H1 (cell line): ENCODE results near the gene PRKAA2. TPM values are rescaled to one million over a fixed set of nuclear protein-coding genes. Genes with fewer than 3 reads are reported as not detected.
A peak's percentile ranks its signal among the peaks of the same experiment; 100 is the strongest.

ENCODE experiments used
- CTCF ChIA-PET: fragments of 300-600 bp; sonication (Branson Sonifier 250); formaldehyde crosslinking; loops from one replicate; lab custom pipeline; 2021; ENCODE audit not compliant: partially characterized antibody; lab: Charles Lee
- POLR2A ChIA-PET: fragments of 300-600 bp; sonication (Branson Sonifier 250); formaldehyde crosslinking; loops from one replicate; lab custom pipeline; 2021; ENCODE audit warnings: inconsistent platforms; ENCODE audit not compliant: partially characterized antibody; lab: Charles Lee
- DNase-seq, 2 experiments: peaks; one replicate each; pipeline versions ENCODE4 v3.0.0 to v3.0.0-alpha.2; 2010 to 2022; ENCODE audit warnings: low spot score in 2 of 2, low read depth in 1 of 2, mixed read lengths in 1 of 2
- FAIRE-seq: peaks from 2 replicates; lab custom pipeline; 2011; peaks lifted over from hg19 to GRCh38; lab: Jason Lieb, UNC
- H2AFZ ChIP-seq: 2 replicates; pipeline ENCODE4 v1.8.1; 2012; ENCODE audit warnings: low read length, inconsistent platforms
- H2AK5ac ChIP-seq: 2 replicates; pipeline ENCODE4 v1.6.1; 2013; ENCODE audit warnings: low read depth, low read length
- H2BK120ac ChIP-seq: replicated peaks from 2 replicates; pipeline ENCODE3; 2013; ENCODE audit warnings: low read depth, low read length, inconsistent platforms
- H2BK12ac ChIP-seq: 2 replicates; pipeline ENCODE4 v1.6.1; 2013; ENCODE audit warnings: low read depth, low read length
- H2BK15ac ChIP-seq: 2 replicates; pipeline ENCODE4 v1.6.1; 2013; ENCODE audit warnings: low read length
- H2BK20ac ChIP-seq: 2 replicates; pipeline ENCODE4 v1.6.1; 2013; ENCODE audit warnings: low read length
- H2BK5ac ChIP-seq: 2 replicates; pipeline ENCODE4 v1.6.1; 2013; ENCODE audit warnings: low read depth, low read length
- H3K14ac ChIP-seq: 2 replicates; pipeline ENCODE4 v1.6.1; 2013; ENCODE audit warnings: inconsistent platforms; ENCODE audit not compliant: insufficient read length
- H3K18ac ChIP-seq: 2 replicates; pipeline ENCODE4 v1.6.1; 2013; ENCODE audit warnings: low read length; ENCODE audit errors: extremely low read depth
- H3K23ac ChIP-seq: 2 replicates; pipeline ENCODE4 v1.6.1; 2013; ENCODE audit warnings: inconsistent platforms; ENCODE audit not compliant: insufficient read length
- H3K23me2 ChIP-seq: 2 replicates; pipeline ENCODE4 v1.6.1; 2013; ENCODE audit warnings: low read depth, low read length
- H3K27ac ChIP-seq: 2 replicates; pipeline ENCODE4 v1.6.1; 2011; ENCODE audit warnings: low read depth, low read length, inconsistent platforms
- H3K27me3 ChIP-seq, 4 experiments: replicated peaks in 1 of 4; 1 replicate in 1 of 4; 2 replicates in 3 of 4; pipeline versions ENCODE4 v1.6.1 to v1.8.1; 2011 to 2013; ENCODE audit warnings: low read length in 3 of 4, mild to moderate bottlenecking in 3 of 4, inconsistent platforms in 2 of 4, mixed read lengths in 2 of 4, moderate library complexity in 1 of 4; ENCODE audit not compliant: control insufficient read depth in 3 of 4, insufficient read depth in 3 of 4; ENCODE audit errors: extremely low read depth in 1 of 4
- H3K36me3 ChIP-seq, 4 experiments: 2 replicates each; pipeline versions ENCODE4 v1.6.1 to v1.8.1; 2011 to 2013; ENCODE audit warnings: mild to moderate bottlenecking in 4 of 4, low read length in 3 of 4, moderate library complexity in 2 of 4, control low read depth in 1 of 4, inconsistent platforms in 1 of 4; ENCODE audit not compliant: insufficient read depth in 4 of 4, control insufficient read depth in 2 of 4
- H3K4ac ChIP-seq: replicated peaks from 2 replicates; pipeline ENCODE3; 2013; ENCODE audit warnings: low read length, low read depth, mixed read lengths, inconsistent platforms; ENCODE audit not compliant: insufficient read length
- H3K4me1 ChIP-seq, 4 experiments: replicated peaks in 1 of 4; 1 replicate in 1 of 4; 2 replicates in 3 of 4; pipeline versions ENCODE4 v1.6.1 to v1.8.1; 2011 to 2013; ENCODE audit warnings: low read length in 3 of 4, inconsistent platforms in 2 of 4, mixed read lengths in 1 of 4; ENCODE audit not compliant: insufficient read depth in 4 of 4, control insufficient read depth in 3 of 4
- H3K4me2 ChIP-seq, 2 experiments: 2 replicates each; pipeline versions ENCODE4 v1.6.1 to v1.8.1; 2011 to 2013; ENCODE audit warnings: low read depth in 2 of 2, low read length in 2 of 2, control low read depth in 1 of 2, inconsistent platforms in 1 of 2, mild to moderate bottlenecking in 1 of 2; ENCODE audit not compliant: insufficient read depth in 1 of 2
- H3K4me3 ChIP-seq, 4 experiments: fragments of 200-600, 300-600 bp in 1 of 4; sonication (generic), shearing (Covaris generic), sonication (Bioruptor Twin) in 1 of 4; 2 replicates each; pipeline versions ENCODE4 v1.5.1 to v1.8.1; 2011 to 2016; ENCODE audit warnings: low read length in 4 of 4, low read depth in 3 of 4, control low read depth in 2 of 4, inconsistent platforms in 2 of 4, mild to moderate bottlenecking in 2 of 4, mixed read lengths in 1 of 4, moderate library complexity in 1 of 4; ENCODE audit not compliant: insufficient read depth in 2 of 4; ENCODE audit errors: extremely low read depth in 1 of 4
- H3K56ac ChIP-seq: replicated peaks from 2 replicates; pipeline ENCODE3; 2013; ENCODE audit warnings: low read depth, mild to moderate bottlenecking, mixed read lengths, low read length, inconsistent platforms; ENCODE audit not compliant: insufficient read length
- H3K79me1 ChIP-seq: 2 replicates; pipeline ENCODE4 v1.6.1; 2013; ENCODE audit warnings: low read depth, low read length, control low read depth
- H3K79me2 ChIP-seq, 2 experiments: 2 replicates each; pipeline versions ENCODE4 v1.6.1 to v1.8.1; 2012 to 2013; ENCODE audit warnings: low read length in 2 of 2, mild to moderate bottlenecking in 2 of 2, inconsistent platforms in 1 of 2; ENCODE audit not compliant: insufficient read depth in 2 of 2, control insufficient read depth in 1 of 2
- H3K9ac ChIP-seq, 4 experiments: replicated peaks in 1 of 4; 1 replicate in 1 of 4; 2 replicates in 3 of 4; pipeline versions ENCODE4 v1.6.1 to v1.8.1; 2011 to 2013; ENCODE audit warnings: low read depth in 3 of 4, low read length in 3 of 4, control low read depth in 2 of 4, mild to moderate bottlenecking in 2 of 4, moderate library complexity in 2 of 4, inconsistent platforms in 1 of 4; ENCODE audit errors: extremely low read depth in 1 of 4
- H3K9me3 ChIP-seq, 2 experiments: 2 replicates each; pipeline versions ENCODE4 v1.6.1 to v1.8.1; 2012 to 2013; ENCODE audit warnings: mild to moderate bottlenecking in 2 of 2, moderate library complexity in 2 of 2, control low read depth in 1 of 2, inconsistent platforms in 1 of 2, low read depth in 1 of 2, low read length in 1 of 2, mixed read lengths in 1 of 2; ENCODE audit not compliant: insufficient read depth in 2 of 2
- H4K20me1 ChIP-seq, 2 experiments: replicated peaks in 1 of 2; 2 replicates each; pipeline versions ENCODE3 to v1.8.1; 2011 to 2013; ENCODE audit warnings: inconsistent platforms in 2 of 2, low read length in 2 of 2, mild to moderate bottlenecking in 1 of 2; ENCODE audit not compliant: insufficient read depth in 2 of 2, control insufficient read depth in 1 of 2
- H4K5ac ChIP-seq: 2 replicates; pipeline ENCODE4 v1.6.1; 2013; ENCODE audit warnings: low read length, low read depth, mixed read lengths, inconsistent platforms; ENCODE audit not compliant: insufficient read length
- H4K8ac ChIP-seq: 2 replicates; pipeline ENCODE4 v1.8.0; 2013; ENCODE audit warnings: mild to moderate bottlenecking, moderate library complexity, low read length, inconsistent platforms; ENCODE audit not compliant: insufficient read depth; ENCODE audit errors: extremely low read depth
- H4K91ac ChIP-seq: replicated peaks from 2 replicates; pipeline ENCODE3; 2013; ENCODE audit warnings: low read length, mixed read lengths, inconsistent platforms; ENCODE audit not compliant: insufficient read length
- BCL11A ChIP-seq, 2 experiments: IDR thresholded peaks; one replicate each; pipeline ENCODE4 v1.6.1; 2011; ENCODE audit warnings: low read depth in 2 of 2, low read length in 2 of 2, mild to moderate bottlenecking in 2 of 2
- CHD1 ChIP-seq: IDR thresholded peaks from 2 replicates; pipeline ENCODE4 v1.6.1; 2012; ENCODE audit warnings: low read depth, low read length, improper control_type of control experiment
- HDAC6 ChIP-seq: IDR thresholded peaks from one replicate; pipeline ENCODE4 v1.7.1; 2012; ENCODE audit warnings: low read depth, mild to moderate bottlenecking, inconsistent platforms, low read length, moderate library complexity
- POLR2AphosphoS5 ChIP-seq: IDR thresholded peaks from 2 replicates; pipeline ENCODE4 v1.6.1; 2011; ENCODE audit warnings: low read depth, low read length
- POU5F1 ChIP-seq: IDR thresholded peaks from 2 replicates; pipeline ENCODE4 v1.6.1; 2011; ENCODE audit warnings: low read depth, mild to moderate bottlenecking, low read length, moderate library complexity
- RFX5 ChIP-seq: IDR thresholded peaks from 2 replicates; pipeline ENCODE4 v1.6.1; 2011; ENCODE audit warnings: low read depth, low read length, improper control_type of control experiment, borderline replicate concordance
- RXRA ChIP-seq: IDR thresholded peaks from 2 replicates; pipeline ENCODE4 v1.6.1; 2011; ENCODE audit warnings: low read depth, mild to moderate bottlenecking, low read length, moderate library complexity; ENCODE audit not compliant: insufficient read depth
- SIX5 ChIP-seq: IDR thresholded peaks from 2 replicates; pipeline ENCODE4 v1.6.1; 2011; ENCODE audit warnings: mild to moderate bottlenecking, low read depth, low read length
- SP1 ChIP-seq: IDR thresholded peaks from 2 replicates; pipeline ENCODE4 v1.6.1; 2011; ENCODE audit warnings: low read depth, low read length
- SP4 ChIP-seq: IDR thresholded peaks from 2 replicates; pipeline ENCODE4 v1.6.1; 2012; ENCODE audit warnings: low read length, inconsistent platforms
- TBP ChIP-seq: IDR thresholded peaks from 2 replicates; pipeline ENCODE4 v1.6.1; 2011; ENCODE audit warnings: low read depth, low read length, improper control_type of control experiment
- WGBS, 2 experiments: shearing (Covaris generic) in 1 of 2; methylation state at CpG; one replicate each; pipeline versions ENCODE4 v1.1.6 to v1.1.7; 2013 to 2015; ENCODE audit warnings: low lambda C conversion rate in 2 of 2, mixed read lengths in 2 of 2, inconsistent platforms in 1 of 2, low coverage in 1 of 2, missing lambda C conversion rate in 1 of 2; ENCODE audit not compliant: insufficient replicate concordance in 2 of 2, insufficient coverage in 1 of 2, insufficient read length in 1 of 2; ENCODE audit errors: extremely low coverage in 1 of 2, missing lambda C conversion rate in 1 of 2; 5-methylcytosine and 5-hydroxymethylcytosine counted together
- polyA plus RNA-seq, 7 experiments: library from polyadenylated mRNA; depleted of rRNA in 3 of 7; stranded (reverse) in 5 of 7; unstranded in 2 of 7; fragments of >200 nt in 5 of 7; fragments of 200-250 nt in 2 of 7; gene quantifications; 1 replicate in 5 of 7; 2 replicates in 1 of 7; 4 replicates in 1 of 7; pipeline versions ENCODE4 v1.2.1 to v1.2.3, GENCODE V29; 2011 to 2013; ENCODE audit warnings: missing spikeins in 2 of 7, mixed read lengths in 2 of 7
- total RNA-seq: library from RNA; stranded (reverse); fragmentation: NEBNext Ultra II Directional; extraction: Animal tissue kit (Norgen Biotek cat#: 25700); gene quantifications from 2 replicates; pipeline ENCODE4 v1.2.1, GENCODE V29; 2021
- TF ChIP-seq, protein P1 (sequence below), 3 experiments: IDR thresholded peaks; 1 replicate in 2 of 3; 2 replicates in 1 of 3; pipeline versions ENCODE4 v1.5.1 to v1.6.1; 2011; ENCODE audit warnings: low read length in 3 of 3, mild to moderate bottlenecking in 3 of 3, inconsistent platforms in 2 of 3, low read depth in 1 of 3, moderate library complexity in 1 of 3; ENCODE audit not compliant: insufficient read depth in 1 of 3; ENCODE audit errors: control extremely low read depth in 1 of 3

Gene PRKAA2
- total and polyA plus RNA-seq, 2 of the 8 experiments (the other 6 are each of a cell fraction or from before 2014, with no cell fraction given), result 2.6 to 6.4 TPM

GRCh38 chr1:56709269-56709880, 64.3 kb downstream of the PRKAA2 start:
- no peak overlapping the region for H4K91ac ChIP-seq
- no peak overlapping the region for H2AK5ac ChIP-seq
- no peaks in the 10 kb centered on the region for H3K79me1 ChIP-seq
- H2AFZ ChIP-seq, result no peak overlapping the region
- 22% methylated on average over 2 of the region's 2 CpGs; no CpG with 5 or more reads in 1 of the 2 experiments for WGBS, 2 experiments
- H4K8ac ChIP-seq, result no peak overlapping the region
- CTCF ChIA-PET, result interaction anchor here (0.7 to 2.8 kb wide), 21 partner anchors 8 to 847 kb away, joined by 3 to 18 read pairs (median 4); no protein-coding TSS in a partner anchor
- H3K27ac ChIP-seq, result no peak overlapping the region
- no peak overlapping the region for H3K56ac ChIP-seq
- H2BK15ac ChIP-seq, result no peak overlapping the region
- FAIRE-seq, result peak; percentile 39
- no peak overlapping the region for H3K18ac ChIP-seq
- no peaks in the 10 kb centered on the region for H3K9me3 ChIP-seq
- no peak overlapping the region for H4K5ac ChIP-seq
- no peaks in the 10 kb centered on the region for H4K20me1 ChIP-seq
- H3K4me1 ChIP-seq, result no peaks in the 10 kb centered on the region
- H3K36me3 ChIP-seq, result peaks cover 0 to 13% (median 3%) of the 10 kb centered on the region in 4 experiments; a peak in 2 of 8 replicates
- H3K23ac ChIP-seq, result no peak overlapping the region
- no peak for DNase-seq
- POLR2A ChIA-PET, result no interaction called here
- no peak overlapping the region for H3K4ac ChIP-seq
- no peak overlapping the region for H3K9ac ChIP-seq
- no peak overlapping the region for H2BK12ac ChIP-seq
- H3K27me3 ChIP-seq, result no peaks in the 10 kb centered on the region
- no peak overlapping the region for H2BK20ac ChIP-seq
- no peaks in the 10 kb centered on the region for H3K79me2 ChIP-seq
- no peak overlapping the region for H3K4me2 ChIP-seq
- H3K23me2 ChIP-seq, result no peaks in the 10 kb centered on the region
- no peak overlapping the region for H3K4me3 ChIP-seq
- no peak overlapping the region for H2BK120ac ChIP-seq
- H3K14ac ChIP-seq, result no peak overlapping the region
- no peak overlapping the region for H2BK5ac ChIP-seq
- TF ChIP-seq HDAC6, result no peak
- TF ChIP-seq POU5F1, result no peak
- TF ChIP-seq, protein P1, sequence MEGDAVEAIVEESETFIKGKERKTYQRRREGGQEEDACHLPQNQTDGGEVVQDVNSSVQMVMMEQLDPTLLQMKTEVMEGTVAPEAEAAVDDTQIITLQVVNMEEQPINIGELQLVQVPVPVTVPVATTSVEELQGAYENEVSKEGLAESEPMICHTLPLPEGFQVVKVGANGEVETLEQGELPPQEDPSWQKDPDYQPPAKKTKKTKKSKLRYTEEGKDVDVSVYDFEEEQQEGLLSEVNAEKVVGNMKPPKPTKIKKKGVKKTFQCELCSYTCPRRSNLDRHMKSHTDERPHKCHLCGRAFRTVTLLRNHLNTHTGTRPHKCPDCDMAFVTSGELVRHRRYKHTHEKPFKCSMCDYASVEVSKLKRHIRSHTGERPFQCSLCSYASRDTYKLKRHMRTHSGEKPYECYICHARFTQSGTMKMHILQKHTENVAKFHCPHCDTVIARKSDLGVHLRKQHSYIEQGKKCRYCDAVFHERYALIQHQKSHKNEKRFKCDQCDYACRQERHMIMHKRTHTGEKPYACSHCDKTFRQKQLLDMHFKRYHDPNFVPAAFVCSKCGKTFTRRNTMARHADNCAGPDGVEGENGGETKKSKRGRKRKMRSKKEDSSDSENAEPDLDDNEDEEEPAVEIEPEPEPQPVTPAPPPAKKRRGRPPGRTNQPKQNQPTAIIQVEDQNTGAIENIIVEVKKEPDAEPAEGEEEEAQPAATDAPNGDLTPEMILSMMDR (IDR thresholded peaks at IDR 0.05; ENCODE audit: control extremely low read depth in 1 of 3, insufficient read depth in 1 of 3, low read depth in 1 of 3, low read length in 3 of 3), result peak in 2 of 3 experiments; percentile 32 to 45; a peak in 2 of 4 replicates
- TF ChIP-seq BCL11A (IDR thresholded peaks at IDR 0.05; ENCODE audit: low read depth in 2 of 2, low read length in 2 of 2), result no peak
- TF ChIP-seq SP4, result no peak
- TF ChIP-seq SP1, result no peak
- no peak for TF ChIP-seq TBP
- no peak for TF ChIP-seq CHD1
- no peak for TF ChIP-seq SIX5
- no peak for TF ChIP-seq POLR2AphosphoS5
- TF ChIP-seq RXRA, result no peak
- TF ChIP-seq RFX5, result no peak
